ENCODE results near the gene MROH7.

Gene MROH7

DNA sequence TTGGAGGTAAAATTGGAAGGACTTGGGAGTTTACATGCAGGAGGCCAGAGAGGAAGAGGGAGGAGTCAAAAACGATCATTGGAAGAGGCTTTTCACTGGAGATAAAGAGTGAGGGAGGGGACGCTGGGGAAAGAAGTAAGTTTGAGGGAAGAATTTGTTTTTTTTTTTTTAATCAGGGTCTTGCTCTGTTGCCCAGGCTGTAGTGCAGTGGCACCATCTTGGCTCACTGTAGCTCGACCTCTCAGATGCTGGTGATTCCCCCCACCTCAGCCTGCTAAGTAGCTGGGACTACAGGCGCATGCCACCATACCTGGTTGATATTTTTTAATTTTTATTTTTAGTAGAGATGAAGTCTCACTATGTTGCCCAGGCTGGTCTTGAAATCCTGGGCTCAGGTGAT, 1.2 kb upstream of the MROH7 start:
- TF ChIP-seq, protein P1, sequence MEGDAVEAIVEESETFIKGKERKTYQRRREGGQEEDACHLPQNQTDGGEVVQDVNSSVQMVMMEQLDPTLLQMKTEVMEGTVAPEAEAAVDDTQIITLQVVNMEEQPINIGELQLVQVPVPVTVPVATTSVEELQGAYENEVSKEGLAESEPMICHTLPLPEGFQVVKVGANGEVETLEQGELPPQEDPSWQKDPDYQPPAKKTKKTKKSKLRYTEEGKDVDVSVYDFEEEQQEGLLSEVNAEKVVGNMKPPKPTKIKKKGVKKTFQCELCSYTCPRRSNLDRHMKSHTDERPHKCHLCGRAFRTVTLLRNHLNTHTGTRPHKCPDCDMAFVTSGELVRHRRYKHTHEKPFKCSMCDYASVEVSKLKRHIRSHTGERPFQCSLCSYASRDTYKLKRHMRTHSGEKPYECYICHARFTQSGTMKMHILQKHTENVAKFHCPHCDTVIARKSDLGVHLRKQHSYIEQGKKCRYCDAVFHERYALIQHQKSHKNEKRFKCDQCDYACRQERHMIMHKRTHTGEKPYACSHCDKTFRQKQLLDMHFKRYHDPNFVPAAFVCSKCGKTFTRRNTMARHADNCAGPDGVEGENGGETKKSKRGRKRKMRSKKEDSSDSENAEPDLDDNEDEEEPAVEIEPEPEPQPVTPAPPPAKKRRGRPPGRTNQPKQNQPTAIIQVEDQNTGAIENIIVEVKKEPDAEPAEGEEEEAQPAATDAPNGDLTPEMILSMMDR (IDR thresholded peaks at IDR 0.05): no peak

DNA sequence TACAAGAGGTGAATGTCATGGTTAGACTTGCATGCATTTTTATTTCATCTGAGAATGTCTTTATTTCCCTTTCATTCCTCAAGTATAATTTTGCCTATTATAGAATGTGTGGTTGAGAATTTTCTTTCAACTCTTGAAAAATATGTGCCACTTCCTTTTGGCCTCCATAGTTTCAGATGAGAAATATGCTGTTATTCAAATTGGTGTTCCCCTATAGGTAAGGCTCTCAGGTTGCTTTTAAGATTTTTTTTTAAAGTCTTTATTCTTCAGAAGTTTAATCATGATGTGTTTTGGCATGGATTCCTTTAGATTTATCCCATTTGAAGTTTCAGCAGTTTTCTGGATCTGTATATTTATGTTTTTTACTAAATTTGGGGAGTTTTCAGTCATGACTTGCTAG, 2.1 kb downstream of the MROH7 start:
- TF ChIP-seq, protein P1 (IDR thresholded peaks at IDR 0.05): no peak

DNA sequence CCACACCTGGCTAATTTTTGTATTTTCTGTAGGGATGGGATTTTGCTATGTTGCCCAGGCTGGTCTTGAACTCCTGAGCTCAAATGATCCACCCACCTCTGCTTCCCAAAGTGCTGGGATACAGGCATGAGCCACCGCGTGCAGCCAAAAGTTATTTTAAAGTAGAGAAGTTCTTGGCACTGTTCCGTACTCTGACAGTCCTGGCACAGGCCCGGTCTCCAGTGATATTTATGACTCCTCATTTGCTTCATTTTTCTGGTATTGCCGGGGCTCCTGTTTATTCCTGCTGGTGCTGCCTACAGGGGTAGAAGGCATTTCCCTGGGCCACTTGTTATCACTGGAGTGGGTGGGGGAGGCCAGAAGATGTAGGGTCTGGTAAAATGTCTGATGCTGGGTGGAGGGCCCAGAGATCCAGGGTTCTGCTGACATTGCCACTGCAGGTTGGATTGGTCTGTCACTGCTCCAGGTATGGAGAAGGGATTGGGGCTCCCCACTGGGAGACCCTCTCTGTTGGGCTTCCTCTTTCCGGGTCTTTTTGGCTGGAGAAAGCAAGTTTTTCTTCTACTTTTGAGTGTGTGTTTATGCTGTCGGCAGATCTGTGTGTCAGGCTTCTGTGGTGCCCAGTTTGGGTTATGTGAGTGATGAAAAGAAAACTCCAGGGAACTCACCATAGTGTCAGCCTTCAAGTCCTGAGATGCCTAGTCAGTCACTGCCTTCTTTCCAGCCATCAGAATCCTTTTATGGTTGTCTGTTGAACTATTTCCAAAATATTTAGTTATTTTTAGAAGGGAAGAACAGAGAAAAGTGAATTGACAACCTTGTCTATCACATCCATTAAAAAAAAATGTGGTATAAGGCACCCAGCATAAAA, 4.5 kb downstream of the MROH7 start:
- TF ChIP-seq, protein P1 (IDR thresholded peaks at IDR 0.05): no peak

DNA sequence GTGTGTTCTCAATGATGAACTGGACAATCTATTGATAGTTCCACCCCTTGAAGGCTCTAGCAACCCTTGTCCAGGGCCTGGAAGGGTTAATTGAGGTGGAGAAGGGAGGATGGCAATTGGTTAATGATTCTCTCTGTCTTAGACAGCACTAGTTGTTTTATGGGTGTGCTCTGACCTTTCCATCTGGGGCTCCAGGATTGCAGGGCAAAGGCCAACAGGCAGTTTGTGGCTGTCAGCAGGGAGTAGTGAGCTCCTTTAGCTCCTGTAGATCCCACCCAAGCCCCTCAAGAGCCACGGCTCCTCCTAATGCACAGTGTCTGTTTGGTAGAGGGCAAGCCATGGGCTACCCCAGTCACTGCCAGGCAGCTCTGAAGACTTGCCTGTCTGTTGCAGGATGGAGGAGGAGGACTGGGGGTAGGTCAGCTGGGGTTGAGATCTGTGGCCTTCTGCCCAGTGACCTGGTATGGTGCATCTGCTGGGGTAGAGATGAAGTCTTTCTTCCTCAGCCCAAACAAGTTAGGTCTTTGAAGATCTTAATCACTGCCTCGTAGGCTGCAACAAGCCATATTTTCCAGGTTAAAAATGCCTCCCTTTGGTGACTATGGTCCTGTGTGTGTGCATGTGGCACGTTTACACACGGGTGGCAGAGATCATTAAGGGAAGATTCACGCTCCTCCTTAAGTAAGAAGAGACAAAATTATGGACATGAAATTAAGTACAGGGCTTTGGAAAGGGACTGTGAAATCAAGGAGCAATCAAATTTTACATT, 7.7 kb downstream of the MROH7 start:
- TF ChIP-seq, protein P1 (IDR thresholded peaks at IDR 0.05): no peak

DNA sequence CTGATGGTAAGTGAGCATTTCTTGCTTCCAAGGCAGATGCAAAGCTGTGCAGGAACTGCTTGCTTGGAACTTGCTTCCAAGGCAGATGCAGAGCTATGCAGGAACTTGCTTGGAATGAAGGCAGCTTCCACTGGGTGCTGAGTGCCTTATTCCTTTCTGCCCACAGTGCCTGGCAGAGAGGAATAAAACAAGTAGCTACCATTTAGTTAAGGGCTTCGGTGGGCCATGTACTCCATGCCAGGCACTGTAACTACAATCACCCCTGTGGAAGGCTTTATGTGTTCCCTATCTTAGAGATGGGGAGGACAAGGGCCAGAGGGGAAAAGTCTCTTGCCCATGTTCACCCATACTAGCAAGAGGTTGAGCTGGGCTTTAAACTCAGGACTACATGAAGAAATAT, 8.3 kb downstream of the MROH7 start:
- TF ChIP-seq, protein P1 (IDR thresholded peaks at IDR 0.05): no peak

DNA sequence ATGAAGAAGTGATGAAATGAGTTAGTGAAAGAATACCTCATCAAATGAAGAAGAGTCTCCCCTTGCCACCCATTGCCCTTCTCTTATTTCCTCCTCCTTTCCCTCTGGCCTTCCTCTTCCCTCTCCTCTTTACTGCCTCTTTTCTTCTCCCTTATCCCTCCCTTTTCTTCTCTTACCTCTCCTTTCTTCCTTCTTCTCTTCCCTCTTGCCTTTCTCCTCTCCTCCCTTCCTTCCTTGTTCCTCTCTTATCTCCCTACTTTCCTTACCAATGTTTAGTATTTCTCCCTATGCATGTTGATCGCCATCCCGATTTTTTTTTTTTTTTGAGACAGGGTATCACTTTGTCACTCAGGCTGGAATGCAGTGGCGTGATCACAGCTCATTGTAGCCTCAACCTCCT, 8.8 kb downstream of the MROH7 start:
- TF ChIP-seq, protein P1 (IDR thresholded peaks at IDR 0.05): no peak

DNA sequence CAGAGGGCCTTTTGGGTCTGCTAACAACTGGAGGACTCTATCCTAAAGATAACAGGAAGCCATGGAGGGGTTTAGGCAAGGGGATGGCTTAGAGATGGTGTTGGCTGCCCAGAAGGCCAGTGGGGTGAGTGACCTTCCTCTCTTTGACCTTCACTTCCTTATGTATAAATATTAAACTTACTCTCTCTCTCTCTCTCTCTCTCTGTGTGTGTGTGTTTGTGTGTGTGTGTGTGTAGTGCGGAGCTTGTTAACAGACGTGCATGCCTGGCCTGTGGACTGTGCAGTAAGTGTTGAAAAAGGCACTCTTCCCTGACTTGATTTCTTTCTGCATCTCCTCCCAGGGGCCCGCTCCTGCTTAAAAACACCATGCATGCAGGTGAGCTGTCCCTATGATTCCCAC, 10.0 kb downstream of the MROH7 start:
- TF ChIP-seq, protein P1 (IDR thresholded peaks at IDR 0.05): no peak
